Measurements from ENCODE around the gene ZAR1. TPM values are rescaled to one million over a fixed set of nuclear protein-coding genes. Genes with fewer than 3 reads are reported as not detected.
A peak's percentile ranks its signal among the peaks of the same experiment; 100 is the strongest.

The ZAR1 gene
- total RNA-seq, 2 donors from 2014 or later, result not detected

- H3K4me1 Mint-ChIP-seq (ENCODE audit: low read depth), result no peaks in the 10 kb centered on the region
- ATAC-seq (replicated peaks in 1 of 2), result no peak
Measured at GRCh38 chr4:48472794-48473193, 17.3 kb upstream of the ZAR1 start.

GRCh38 chr4:48475770-48476169, 14.3 kb upstream of the ZAR1 start:
- no peak for DNase-seq
- no peaks in the 10 kb centered on the region for H3K36me3 Mint-ChIP-seq (ENCODE audit: insufficient read depth in 2 of 2)
- H3K27me3 Mint-ChIP-seq (ENCODE audit: low read depth), result peaks cover 9% of the 10 kb centered on the region
- ATAC-seq (replicated peaks in 1 of 2), result no peak
- H3K9me3 Mint-ChIP-seq, result no peaks in the 10 kb centered on the region
- H3K4me1 Mint-ChIP-seq (ENCODE audit: low read depth), result no peaks in the 10 kb centered on the region
- H3K4me3 Mint-ChIP-seq, result no peak overlapping the region
- no peak overlapping the region for H3K27ac Mint-ChIP-seq

More at GRCh38 chr4:48472794-48473193, 17.3 kb upstream of the ZAR1 start:
- peaks cover 14% of the 10 kb centered on the region for H3K27me3 Mint-ChIP-seq (ENCODE audit: low read depth)
- no peaks in the 10 kb centered on the region for H3K36me3 Mint-ChIP-seq (ENCODE audit: insufficient read depth in 2 of 2)
- H3K27ac Mint-ChIP-seq, result no peak overlapping the region
- no peak overlapping the region for H3K4me3 Mint-ChIP-seq
- DNase-seq, result no peak
- no peaks in the 10 kb centered on the region for H3K9me3 Mint-ChIP-seq

- no peak overlapping the region for H3K27ac Mint-ChIP-seq
- no peaks in the 10 kb centered on the region for H3K9me3 Mint-ChIP-seq
- H3K4me1 Mint-ChIP-seq (ENCODE audit: low read depth), result no peaks in the 10 kb centered on the region
- DNase-seq (no peak), ATAC-seq (replicated peaks in 1 of 2) (no peak)
- H3K36me3 Mint-ChIP-seq (ENCODE audit: insufficient read depth in 2 of 2), result no peaks in the 10 kb centered on the region
- no peak overlapping the region for H3K4me3 Mint-ChIP-seq
- H3K27me3 Mint-ChIP-seq (ENCODE audit: low read depth), result peaks cover 31% of the 10 kb centered on the region
Measured at GRCh38 chr4:48478273-48478672, 11.8 kb upstream of the ZAR1 start.

GRCh38 chr4:48481581-48481980, 8.5 kb upstream of the ZAR1 start:
- Mint-ChIP-seq H3K9me3 (no peaks in the 10 kb centered on the region), H3K36me3 (ENCODE audit: insufficient read depth in 2 of 2) (peaks cover 0 to 1% of the 10 kb centered on the region in 2 donors), H3K4me1 (ENCODE audit: low read depth) (peaks cover 7% of the 10 kb centered on the region), H3K27me3 (ENCODE audit: low read depth) (peaks cover 54% of the 10 kb centered on the region), H3K4me3 (no peak overlapping the region), H3K27ac (no peak overlapping the region)
- no peak for DNase-seq
- no peak for ATAC-seq (replicated peaks in 1 of 2)

- H3K36me3 Mint-ChIP-seq (ENCODE audit: insufficient read depth in 2 of 2), result peaks cover 0 to 1% of the 10 kb centered on the region in 2 donors
- no peaks in the 10 kb centered on the region for H3K9me3 Mint-ChIP-seq
- H3K4me3 Mint-ChIP-seq, result peak within 1 kb of the TSS; percentile 76 to 77
- peaks cover 7% of the 10 kb centered on the region for H3K4me1 Mint-ChIP-seq (ENCODE audit: low read depth)
- H3K27me3 Mint-ChIP-seq (ENCODE audit: low read depth), result peaks cover 67% of the 10 kb centered on the region
- ATAC-seq (replicated peaks in 1 of 2) (peak; percentile 63 to 74), DNase-seq (peak; percentile 21 to 29)
- H3K27ac Mint-ChIP-seq, result no peak within 1 kb of the TSS
Measured at GRCh38 chr4:48483006-48483776, 6.9 kb upstream of the ZAR1 start, which contains the start of gene SLC10A4. Gene SLC10A4 (plus strand): TSS chr4:48483343. CDS start chr4:48483562, 219 bp downstream.

- Mint-ChIP-seq H3K27ac (no peak overlapping the region), H3K9me3 (no peaks in the 10 kb centered on the region), H3K27me3 (ENCODE audit: low read depth) (peaks cover 74% of the 10 kb centered on the region), H3K4me1 (ENCODE audit: low read depth) (peaks cover 7% of the 10 kb centered on the region), H3K36me3 (ENCODE audit: insufficient read depth in 2 of 2) (peaks cover 0 to 1% of the 10 kb centered on the region in 2 donors), H3K4me3 (peak overlapping the region; percentile 76 to 77)
- ATAC-seq (replicated peaks in 1 of 2) (peak; percentile 58 to 74), DNase-seq (peak; percentile 13 to 29)
Measured at GRCh38 chr4:48483777-48484493, 6.1 kb upstream of the ZAR1 start.

- Mint-ChIP-seq H3K4me3 (peak overlapping the region; percentile 76 to 77), H3K36me3 (ENCODE audit: insufficient read depth in 2 of 2) (peaks cover 0 to 1% of the 10 kb centered on the region in 2 donors), H3K27ac (no peak overlapping the region), H3K27me3 (ENCODE audit: low read depth) (peaks cover 81% of the 10 kb centered on the region), H3K9me3 (no peaks in the 10 kb centered on the region), H3K4me1 (ENCODE audit: low read depth) (peaks cover 7% of the 10 kb centered on the region)
- no peak for DNase-seq
- ATAC-seq (replicated peaks in 1 of 2), result no peak
Measured at GRCh38 chr4:48484494-48485168, 5.4 kb upstream of the ZAR1 start.

GRCh38 chr4:48489683-48490011, 405 bp upstream of the ZAR1 start:
- Mint-ChIP-seq H3K9me3 (no peaks in the 10 kb centered on the region), H3K27ac (no peak overlapping the region), H3K4me1 (ENCODE audit: low read depth) (no peaks in the 10 kb centered on the region), H3K4me3 (peak overlapping the region; percentile 63 to 66), H3K27me3 (ENCODE audit: low read depth) (peaks cover 60% of the 10 kb centered on the region), H3K36me3 (ENCODE audit: insufficient read depth in 2 of 2) (no peaks in the 10 kb centered on the region)
- no peak for ATAC-seq (replicated peaks in 1 of 2)
- no peak for DNase-seq

GRCh38 chr4:48490680-48491513, 845 bp downstream of the ZAR1 start:
- H3K4me3 Mint-ChIP-seq, result peak overlapping the region in 1 of 2 donors; percentile 22
- no peaks in the 10 kb centered on the region for H3K36me3 Mint-ChIP-seq (ENCODE audit: insufficient read depth in 2 of 2)
- no peak overlapping the region for H3K27ac Mint-ChIP-seq
- peak; percentile 17 to 20 for ATAC-seq (replicated peaks in 1 of 2)
- H3K9me3 Mint-ChIP-seq, result no peaks in the 10 kb centered on the region
- peaks cover 48% of the 10 kb centered on the region for H3K27me3 Mint-ChIP-seq (ENCODE audit: low read depth)
- DNase-seq, result no peak
- no peaks in the 10 kb centered on the region for H3K4me1 Mint-ChIP-seq (ENCODE audit: low read depth)

- H3K27ac Mint-ChIP-seq, result no peak overlapping the region
- ATAC-seq (replicated peaks in 1 of 2), result no peak
- H3K27me3 Mint-ChIP-seq (ENCODE audit: low read depth), result peaks cover 47% of the 10 kb centered on the region
- no peaks in the 10 kb centered on the region for H3K36me3 Mint-ChIP-seq (ENCODE audit: insufficient read depth in 2 of 2)
- H3K9me3 Mint-ChIP-seq, result no peaks in the 10 kb centered on the region
- DNase-seq, result no peak
- H3K4me3 Mint-ChIP-seq, result no peak overlapping the region
- H3K4me1 Mint-ChIP-seq (ENCODE audit: low read depth), result no peaks in the 10 kb centered on the region
Measured at GRCh38 chr4:48491514-48492176, 1.6 kb downstream of the ZAR1 start.

- DNase-seq (no peak), ATAC-seq (replicated peaks in 1 of 2) (no peak)
- no peaks in the 10 kb centered on the region for H3K9me3 Mint-ChIP-seq
- H3K4me3 Mint-ChIP-seq, result no peak overlapping the region
- H3K4me1 Mint-ChIP-seq (ENCODE audit: low read depth), result no peaks in the 10 kb centered on the region
- H3K27ac Mint-ChIP-seq, result no peak overlapping the region
- peaks cover 30% of the 10 kb centered on the region for H3K27me3 Mint-ChIP-seq (ENCODE audit: low read depth)
- peaks cover under 1 to 5% of the 10 kb centered on the region in 2 donors for H3K36me3 Mint-ChIP-seq (ENCODE audit: insufficient read depth in 2 of 2)
Measured at GRCh38 chr4:48493452-48494100, 3.5 kb downstream of the ZAR1 start.

GRCh38 chr4:48495941-48496340, 5.9 kb downstream of the ZAR1 start:
- peaks cover 18% of the 10 kb centered on the region for H3K27me3 Mint-ChIP-seq (ENCODE audit: low read depth)
- no peaks in the 10 kb centered on the region for H3K9me3 Mint-ChIP-seq
- no peak overlapping the region for H3K4me3 Mint-ChIP-seq
- no peak for DNase-seq
- peaks cover 13% of the 10 kb centered on the region for H3K4me1 Mint-ChIP-seq (ENCODE audit: low read depth)
- peaks cover 2 to 13% of the 10 kb centered on the region in 2 donors for H3K36me3 Mint-ChIP-seq (ENCODE audit: insufficient read depth in 2 of 2)
- no peak for ATAC-seq (replicated peaks in 1 of 2)
- H3K27ac Mint-ChIP-seq, result no peak overlapping the region

All from activated T-cell treated with anti-CD3 and anti-CD28 coated beads, Interleukin-2, amount 50 U/mL, for 72 hours (primary cell).